Right atrium auricular region (tissue), 2 donors: ENCODE results near the gene AVL9. TPM values are rescaled to one million over a fixed set of nuclear protein-coding genes. Genes with fewer than 3 reads are reported as not detected.

Experiments used
- DNase-seq: peaks from one replicate; pipeline ENCODE4 v3.0.0-alpha.2; 2019; ENCODE audit warnings: low spot score
- H3K27ac ChIP-seq, 2 donors: fragments of 200-600 bp; sonication (generic); 1 replicate in 1 of 2; 2 replicates in 1 of 2; pipeline ENCODE4 v1.5.1; 2016 to 2019
- H3K27me3 ChIP-seq, 2 donors: fragments of 200-600 bp; sonication (generic); one replicate each; pipeline versions ENCODE4 v1.5.1 to v1.6.0; 2017 to 2019
- H3K36me3 ChIP-seq: fragments of 200-600 bp; sonication (generic); one replicate; pipeline ENCODE4 v1.5.1; 2016
- H3K4me1 ChIP-seq, 2 donors: fragments of 200-600 bp; sonication (generic); one replicate each; pipeline versions ENCODE4 v1.5.1 to v1.6.0; 2017 to 2019
- H3K4me3 ChIP-seq, 2 donors: fragments of 200-600 bp; sonication (generic); 1 replicate in 1 of 2; 2 replicates in 1 of 2; pipeline ENCODE4 v1.5.1; 2017 to 2019; ENCODE audit warnings: mild to moderate bottlenecking in 1 of 2, moderate library complexity in 1 of 2
- H3K9me3 ChIP-seq, 2 donors: fragments of 200-600 bp; sonication (generic); one replicate each; pipeline ENCODE4 v1.5.1; 2019
- total RNA-seq, 2 donors: library from RNA; depleted of rRNA; stranded (reverse); fragments of >200 nt; gene quantifications; one replicate each; pipeline ENCODE4 v1.1.0, GENCODE V29; 2016
- TF ChIP-seq, protein P1 (sequence below), 2 donors: fragments of 200-600 bp; sonication (generic); IDR thresholded peaks; one replicate each; pipeline ENCODE4 v1.5.1; 2019; ENCODE audit warnings: antibody characterized with exemption in 2 of 2

Gene AVL9
- 10 to 100 TPM; 10.1 to 14.3 TPM for total RNA-seq

DNA sequence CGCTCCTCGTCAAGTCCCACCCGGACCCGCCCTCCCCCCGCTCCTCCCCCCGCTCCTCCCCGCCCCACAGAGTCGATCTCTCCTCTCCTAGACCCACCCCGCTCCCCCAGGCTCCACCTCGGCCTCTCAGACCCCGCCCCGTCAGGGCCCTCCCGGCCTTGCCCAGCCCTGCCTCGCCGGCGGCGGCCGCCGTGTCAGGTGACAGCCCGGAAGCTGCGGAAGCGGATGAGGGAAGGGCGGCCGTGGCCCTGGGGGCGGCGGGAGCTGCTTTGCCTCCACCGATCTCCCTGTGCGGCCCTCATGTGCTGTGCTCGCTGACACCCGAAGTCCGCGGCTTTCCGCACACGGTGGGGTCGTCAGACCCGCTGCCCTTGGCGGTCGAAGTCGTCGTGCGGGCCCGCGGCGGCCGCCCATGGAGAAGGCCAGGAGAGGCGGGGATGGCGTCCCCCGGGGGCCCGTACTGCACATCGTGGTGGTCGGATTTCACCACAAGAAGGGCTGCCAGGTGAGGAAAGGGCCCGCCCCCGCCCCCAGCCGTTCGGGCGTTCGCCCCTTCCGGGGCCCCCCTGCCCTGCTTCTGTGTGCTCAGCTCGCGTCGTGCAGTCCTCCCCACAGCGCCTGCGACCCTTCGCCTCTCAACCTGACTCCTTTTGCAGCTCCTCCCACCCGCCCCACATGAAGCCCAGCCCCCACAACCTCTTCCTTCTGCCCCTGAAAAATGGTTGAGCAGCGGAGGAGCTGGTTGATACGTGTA is at the start of gene AVL9:
Gene AVL9, plus strand, starts transcription at position 192 of the 754 bp plus-strand sequence. Its CDS starts 221 bp downstream, at position 413.
- peak within 1 kb of the TSS; percentile 92 to 97 for H3K27ac ChIP-seq
- TF ChIP-seq, protein P1, sequence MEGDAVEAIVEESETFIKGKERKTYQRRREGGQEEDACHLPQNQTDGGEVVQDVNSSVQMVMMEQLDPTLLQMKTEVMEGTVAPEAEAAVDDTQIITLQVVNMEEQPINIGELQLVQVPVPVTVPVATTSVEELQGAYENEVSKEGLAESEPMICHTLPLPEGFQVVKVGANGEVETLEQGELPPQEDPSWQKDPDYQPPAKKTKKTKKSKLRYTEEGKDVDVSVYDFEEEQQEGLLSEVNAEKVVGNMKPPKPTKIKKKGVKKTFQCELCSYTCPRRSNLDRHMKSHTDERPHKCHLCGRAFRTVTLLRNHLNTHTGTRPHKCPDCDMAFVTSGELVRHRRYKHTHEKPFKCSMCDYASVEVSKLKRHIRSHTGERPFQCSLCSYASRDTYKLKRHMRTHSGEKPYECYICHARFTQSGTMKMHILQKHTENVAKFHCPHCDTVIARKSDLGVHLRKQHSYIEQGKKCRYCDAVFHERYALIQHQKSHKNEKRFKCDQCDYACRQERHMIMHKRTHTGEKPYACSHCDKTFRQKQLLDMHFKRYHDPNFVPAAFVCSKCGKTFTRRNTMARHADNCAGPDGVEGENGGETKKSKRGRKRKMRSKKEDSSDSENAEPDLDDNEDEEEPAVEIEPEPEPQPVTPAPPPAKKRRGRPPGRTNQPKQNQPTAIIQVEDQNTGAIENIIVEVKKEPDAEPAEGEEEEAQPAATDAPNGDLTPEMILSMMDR (IDR thresholded peaks at IDR 0.05), result no peak

DNA sequence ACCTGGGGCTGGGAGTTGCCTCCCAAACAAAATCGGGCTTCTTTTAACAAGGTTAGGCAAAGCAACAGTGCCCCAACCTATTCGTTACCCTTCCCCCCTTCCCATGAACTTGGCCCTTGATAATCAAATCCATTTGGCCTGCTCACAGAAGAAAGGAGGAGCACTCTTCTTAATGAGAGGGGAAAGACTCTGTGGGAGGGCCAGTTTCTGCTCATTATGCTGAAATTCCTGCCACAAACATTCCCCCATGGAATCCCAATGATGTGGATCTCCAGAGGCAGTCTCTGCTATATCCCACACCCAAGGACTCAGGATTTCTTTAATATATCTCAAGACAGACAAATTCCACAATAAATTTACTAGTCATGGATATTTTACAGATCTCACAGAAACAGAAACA is 48.1 kb upstream of the AVL9 start:
- Histone ChIP-seq H3K4me1 (no peaks in the 10 kb centered on the region), H3K36me3 (no peaks in the 10 kb centered on the region), H3K4me3 (no peak overlapping the region), H3K27ac (no peak overlapping the region), H3K27me3 (no peaks in the 10 kb centered on the region), H3K9me3 (no peaks in the 10 kb centered on the region)
- TF ChIP-seq, protein P1 (IDR thresholded peaks at IDR 0.05), result no peak
- DNase-seq, result no peak

More for the DNA sequence above, at the start of gene AVL9:
- peak; percentile 95 for DNase-seq
- peaks cover 0 to 24% of the 10 kb centered on the region in 2 donors for H3K4me1 ChIP-seq
- no peaks in the 10 kb centered on the region for H3K9me3 ChIP-seq
- peak within 1 kb of the TSS; percentile 81 to 95 for H3K4me3 ChIP-seq
- no peaks in the 10 kb centered on the region for H3K36me3 ChIP-seq
- no peaks in the 10 kb centered on the region for H3K27me3 ChIP-seq

DNA sequence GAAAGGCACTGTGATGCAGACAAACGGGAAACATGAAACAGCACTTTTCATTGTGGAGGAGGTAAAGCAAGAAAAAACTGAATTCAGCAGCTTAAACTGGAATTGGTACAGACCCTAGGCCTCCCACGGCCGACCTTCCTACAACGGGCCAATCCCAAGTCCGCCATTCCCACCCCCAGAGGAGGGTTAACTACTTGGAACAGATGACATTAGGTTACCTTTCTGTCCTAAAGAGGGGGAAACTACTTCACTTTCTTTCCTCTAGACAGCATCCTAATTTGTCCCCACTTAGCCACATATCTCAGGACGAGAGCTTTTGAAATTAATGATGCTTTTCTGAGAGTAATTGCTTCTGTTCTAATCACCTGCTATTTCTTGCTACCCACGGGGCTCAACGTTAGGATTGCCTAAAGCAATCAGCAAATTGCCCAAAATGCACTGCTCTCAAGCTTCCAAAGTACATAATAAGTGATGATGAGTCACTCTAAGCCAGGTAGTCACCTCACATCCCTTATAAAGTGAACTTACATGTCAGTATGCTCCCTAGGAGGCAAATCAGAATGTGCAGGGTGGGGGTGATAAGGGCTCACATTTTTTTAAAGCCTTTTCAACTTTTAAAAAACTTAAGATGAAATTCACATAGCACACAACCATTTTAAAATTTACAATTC is 41.8 kb upstream of the AVL9 start:
- TF ChIP-seq, protein P1 (IDR thresholded peaks at IDR 0.05), result no peak

DNA sequence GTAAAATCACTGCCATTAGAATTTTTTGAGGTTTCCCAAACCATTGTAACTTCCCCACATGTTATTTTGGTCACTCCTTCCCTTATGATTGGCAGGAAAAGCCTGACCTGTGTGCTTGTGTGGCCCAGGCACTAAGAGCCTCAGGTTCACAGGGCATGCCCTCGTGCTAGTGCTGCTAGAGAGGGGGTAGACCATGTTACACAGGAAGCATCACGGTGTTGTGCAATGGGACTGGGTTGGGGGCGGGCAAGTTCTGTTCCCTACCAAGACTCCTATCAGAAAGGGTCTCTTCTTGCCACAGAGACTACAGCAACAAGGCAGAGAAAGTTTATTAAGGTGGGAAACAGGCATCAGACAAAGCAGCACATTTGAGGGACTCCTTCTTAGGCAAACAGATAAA is 37.3 kb upstream of the AVL9 start:
- Histone ChIP-seq H3K36me3 (no peaks in the 10 kb centered on the region), H3K9me3 (no peaks in the 10 kb centered on the region), H3K27ac (no peak overlapping the region), H3K4me1 (no peaks in the 10 kb centered on the region), H3K27me3 (no peaks in the 10 kb centered on the region), H3K4me3 (no peak overlapping the region)
- no peak for DNase-seq
- TF ChIP-seq, protein P1 (IDR thresholded peaks at IDR 0.05), result no peak

More for the DNA sequence above, 41.8 kb upstream of the AVL9 start:
- H3K27me3 ChIP-seq, result no peaks in the 10 kb centered on the region
- H3K9me3 ChIP-seq, result no peaks in the 10 kb centered on the region
- no peak for DNase-seq
- no peak overlapping the region for H3K4me3 ChIP-seq
- H3K27ac ChIP-seq, result no peak overlapping the region
- no peaks in the 10 kb centered on the region for H3K36me3 ChIP-seq
- no peaks in the 10 kb centered on the region for H3K4me1 ChIP-seq

DNA sequence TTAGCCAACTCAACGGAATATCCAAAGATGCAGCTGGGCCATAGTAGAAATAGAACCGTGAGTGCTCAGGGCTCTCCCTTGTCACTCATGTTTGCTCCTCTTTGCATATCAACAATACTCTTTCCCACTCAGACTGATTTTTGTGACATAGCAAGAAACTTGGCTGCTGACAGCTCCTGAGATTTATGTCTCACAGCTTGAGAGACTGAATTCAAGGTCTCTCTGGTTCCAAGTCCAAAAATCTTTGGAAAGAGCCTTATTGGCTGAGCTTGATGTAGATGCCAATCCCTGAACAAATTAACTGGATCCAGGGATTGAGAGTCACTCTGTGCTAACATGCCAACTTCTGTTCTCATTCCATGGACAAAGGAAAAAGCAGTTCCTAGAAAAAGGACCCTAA is 35.5 kb upstream of the AVL9 start:
- Histone ChIP-seq H3K4me1 (no peaks in the 10 kb centered on the region), H3K36me3 (no peaks in the 10 kb centered on the region), H3K9me3 (no peaks in the 10 kb centered on the region), H3K4me3 (no peak overlapping the region), H3K27ac (no peak overlapping the region), H3K27me3 (no peaks in the 10 kb centered on the region)
- TF ChIP-seq, protein P1 (IDR thresholded peaks at IDR 0.05), result no peak
- no peak for DNase-seq
